T-helper 1 cell (primary cell): ENCODE results near the gene ZNF486.
A peak's percentile ranks its signal among the peaks of the same experiment; 100 is the strongest.
"Not testable (repeated sequence)": the region's sequence is repeated elsewhere in the genome, so short reads cannot be mapped to it uniquely, and the experiment has no call there.

Experiments
- DNase-seq, 5 donors: peaks; one replicate each; pipeline ENCODE4 v3.0.0-alpha.2; 2012 to 2020
- total RNA-seq, 4 donors: gene quantifications; one replicate each; lab custom pipeline; 2026; lab: John Stamatoyannopoulos, UW

ZNF486 gene
- 8.5 to 14.7 (median 13.8) reads per million in 4 donors for total RNA-seq

GRCh38 chr19:20167020-20167644, at the start of gene ZNF486:
Gene ZNF486, plus strand, starts transcription at chr19:20167214. Its CDS starts 117 bp downstream, at chr19:20167331.
- peak; percentile 79 to 93 (median 88) for DNase-seq

- DNase-seq: not testable (repeated sequence)
Measured at GRCh38 chr19:20118064-20118839, 48.8 kb upstream of the ZNF486 start.

- DNase-seq: no peak
Measured at GRCh38 chr19:20124879-20125278, 42.1 kb upstream of the ZNF486 start.

- not testable (repeated sequence) for DNase-seq
Measured at GRCh38 chr19:20132933-20133332, 34.1 kb upstream of the ZNF486 start.

GRCh38 chr19:20137714-20138113, 29.3 kb upstream of the ZNF486 start:
- DNase-seq: not testable (repeated sequence)

- DNase-seq: no peak
Measured at GRCh38 chr19:20151617-20152145, 15.3 kb upstream of the ZNF486 start.

GRCh38 chr19:20152506-20152905, 14.5 kb upstream of the ZNF486 start:
- not testable (repeated sequence) for DNase-seq

GRCh38 chr19:20153281-20153680, 13.7 kb upstream of the ZNF486 start:
- no peak for DNase-seq

GRCh38 chr19:20154636-20155035, 12.4 kb upstream of the ZNF486 start:
- no peak for DNase-seq

GRCh38 chr19:20162821-20163220, 4.2 kb upstream of the ZNF486 start:
- DNase-seq: peak in 1 of 5 donors; percentile 8

GRCh38 chr19:20164456-20164855, 2.6 kb upstream of the ZNF486 start:
- no peak for DNase-seq

GRCh38 chr19:20165971-20166592, 932 bp upstream of the ZNF486 start:
- no peak for DNase-seq

- DNase-seq: no peak
Measured at GRCh38 chr19:20167651-20168122, 673 bp downstream of the ZNF486 start.

GRCh38 chr19:20171285-20171684, 4.3 kb downstream of the ZNF486 start:
- DNase-seq: no peak

- DNase-seq: not testable (repeated sequence)
Measured at GRCh38 chr19:20175848-20176247, 8.8 kb downstream of the ZNF486 start.

- DNase-seq: not testable (repeated sequence)
Measured at GRCh38 chr19:20179956-20180355, 12.9 kb downstream of the ZNF486 start.

- DNase-seq: no peak
Measured at GRCh38 chr19:20182222-20182785, 15.3 kb downstream of the ZNF486 start.

GRCh38 chr19:20186174-20186573, 19.2 kb downstream of the ZNF486 start:
- no peak for DNase-seq

- no peak for DNase-seq
Measured at GRCh38 chr19:20197747-20198146, 30.7 kb downstream of the ZNF486 start.

- no peak for DNase-seq
Measured at GRCh38 chr19:20209051-20209450, 42.0 kb downstream of the ZNF486 start.

- DNase-seq: not testable (repeated sequence)
Measured at GRCh38 chr19:20214366-20214765, 47.4 kb downstream of the ZNF486 start.

- not testable (repeated sequence) for DNase-seq
Measured at GRCh38 chr19:20221605-20222004, 54.6 kb downstream of the ZNF486 start.

GRCh38 chr19:20233105-20233504, 66.1 kb downstream of the ZNF486 start:
- DNase-seq: no peak
